HG02588 (cell line): ENCODE results near the gene TIMP2.
"Not testable (repeated sequence)": the region's sequence is repeated elsewhere in the genome, so short reads cannot be mapped to it uniquely, and the experiment has no call there.

Experiments
- ATAC-seq: cut with Tn5 transposase; IDR thresholded peaks from one replicate; pipeline ENCODE4 v1.9.1; 2021; ENCODE audit warnings: mild to moderate bottlenecking, moderate library complexity; ENCODE audit not compliant: unreplicated experiment

Gene TIMP2

DNA sequence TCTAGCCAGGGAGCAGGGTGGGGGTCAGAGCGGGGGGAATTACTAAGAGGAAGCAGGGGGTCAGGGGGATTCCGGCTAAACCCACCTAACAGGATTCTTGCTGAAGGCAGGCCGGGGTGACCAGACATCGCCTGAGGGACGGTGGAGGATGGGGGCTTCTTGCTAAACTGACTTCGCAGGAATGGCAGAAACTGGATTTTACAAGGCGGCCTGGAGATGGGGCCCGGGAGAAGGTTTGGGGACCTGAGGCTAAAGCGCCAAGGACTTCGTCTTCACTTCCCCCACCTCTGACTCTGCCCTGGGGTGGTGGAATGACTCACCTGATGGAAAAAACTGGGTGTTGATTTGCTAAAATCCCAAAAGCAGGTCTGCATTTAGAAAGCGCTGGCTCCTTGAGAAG is 31.1 kb upstream of the TIMP2 start:
- ATAC-seq, result no peak

DNA sequence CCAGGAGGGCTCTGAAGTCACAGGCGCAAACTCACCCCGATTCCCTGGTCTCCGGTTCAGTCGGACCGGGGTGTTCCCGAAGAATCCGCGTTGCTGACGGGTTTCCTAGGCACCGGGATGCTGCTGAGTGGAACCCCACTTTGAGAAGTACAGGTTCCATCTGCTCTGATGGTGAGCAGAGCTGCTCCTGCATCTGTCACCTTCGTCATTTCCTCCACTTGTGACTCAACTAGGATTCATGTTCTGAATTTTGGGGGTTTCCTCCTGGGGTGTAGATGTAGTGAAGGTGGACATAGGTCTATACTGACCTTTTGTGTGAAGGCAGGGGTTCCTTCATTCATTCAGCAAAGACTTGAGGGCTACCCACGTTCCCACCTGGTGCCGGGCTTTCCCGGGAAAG is 29.5 kb upstream of the TIMP2 start:
- no peak for ATAC-seq

- no peak for ATAC-seq
These were observed 28.5 kb upstream of the TIMP2 start for GRCh38 chr17:78953356-78954350.

- no peak for ATAC-seq
These were observed 27.5 kb upstream of the TIMP2 start for GRCh38 chr17:78952706-78953105.

GRCh38 chr17:78951967-78952551 is 26.9 kb upstream of the TIMP2 start:
- ATAC-seq, result no peak

DNA sequence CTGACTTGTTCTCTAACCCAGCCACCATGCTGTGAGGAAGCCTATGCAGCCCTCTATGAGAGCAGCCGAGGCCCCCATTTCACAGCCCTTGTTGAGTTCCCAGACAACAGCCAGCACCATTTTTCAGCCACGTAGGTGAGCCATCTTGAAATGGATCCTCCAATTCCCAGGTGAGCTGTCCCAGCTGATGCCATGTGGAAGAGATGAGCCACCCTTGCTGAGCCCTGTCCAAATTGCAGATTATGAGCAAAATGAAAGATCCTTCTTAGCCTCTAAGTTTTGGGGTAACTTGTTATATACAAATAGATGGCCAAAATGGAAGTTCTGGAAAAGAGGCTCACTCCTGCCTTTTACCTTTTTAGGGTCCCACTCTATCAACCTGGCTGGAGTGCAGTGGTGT is 25.7 kb upstream of the TIMP2 start:
- no peak for ATAC-seq

DNA sequence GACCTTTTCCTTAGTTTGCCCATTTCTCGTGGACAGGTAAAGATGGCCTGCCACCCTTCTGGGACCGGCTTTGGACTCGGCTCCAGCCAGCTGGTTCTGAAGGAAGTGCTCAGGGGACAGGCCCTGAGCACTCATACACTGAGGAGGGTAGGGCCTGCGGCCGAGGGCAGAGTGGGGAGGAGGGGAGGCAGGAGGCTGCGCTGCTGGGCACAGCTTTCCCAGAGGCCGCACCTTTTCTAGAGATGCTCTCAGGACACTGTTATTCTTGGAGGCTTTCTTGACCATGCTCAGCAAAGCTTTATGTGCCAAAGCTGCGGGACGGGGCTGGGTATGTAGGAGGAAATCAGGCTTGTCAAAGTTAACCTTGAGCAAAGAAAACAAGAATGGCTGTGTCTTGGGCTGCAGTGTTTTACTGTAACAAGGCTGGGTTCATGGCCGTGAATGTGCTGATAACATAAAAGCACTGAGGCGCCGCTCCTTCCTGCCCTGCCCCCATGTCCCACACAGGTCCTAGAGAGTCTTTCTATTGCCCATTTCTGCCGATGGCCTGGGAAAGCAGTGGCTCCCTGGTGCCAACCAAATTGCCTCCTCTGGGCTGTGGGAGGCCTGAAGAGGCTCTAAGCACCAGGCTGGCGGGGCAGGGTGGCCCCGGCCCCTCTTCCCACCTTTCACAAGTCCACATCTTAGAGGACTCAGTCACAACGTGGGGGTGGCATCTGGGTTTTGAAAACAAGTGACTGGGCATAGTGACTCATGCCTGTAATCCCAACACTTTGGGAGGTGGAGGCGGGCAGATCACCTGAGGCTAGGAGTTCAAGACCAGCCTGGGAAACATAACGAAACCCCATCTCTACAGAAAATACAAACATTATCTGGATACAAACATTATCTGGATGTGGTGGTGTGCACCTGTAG is 22.3 kb upstream of the TIMP2 start:
- no peak for ATAC-seq

- ATAC-seq, result no peak
These were observed 21.4 kb upstream of the TIMP2 start for GRCh38 chr17:78946631-78947030.

GRCh38 chr17:78946131-78946530 is 20.9 kb upstream of the TIMP2 start:
- no peak for ATAC-seq

GRCh38 chr17:78945455-78945854 is 20.3 kb upstream of the TIMP2 start:
- ATAC-seq, result not testable (repeated sequence)

GRCh38 chr17:78944956-78945355 is 19.8 kb upstream of the TIMP2 start:
- ATAC-seq, result no peak

- no peak for ATAC-seq
These were observed 18.8 kb upstream of the TIMP2 start for GRCh38 chr17:78944026-78944425.

DNA sequence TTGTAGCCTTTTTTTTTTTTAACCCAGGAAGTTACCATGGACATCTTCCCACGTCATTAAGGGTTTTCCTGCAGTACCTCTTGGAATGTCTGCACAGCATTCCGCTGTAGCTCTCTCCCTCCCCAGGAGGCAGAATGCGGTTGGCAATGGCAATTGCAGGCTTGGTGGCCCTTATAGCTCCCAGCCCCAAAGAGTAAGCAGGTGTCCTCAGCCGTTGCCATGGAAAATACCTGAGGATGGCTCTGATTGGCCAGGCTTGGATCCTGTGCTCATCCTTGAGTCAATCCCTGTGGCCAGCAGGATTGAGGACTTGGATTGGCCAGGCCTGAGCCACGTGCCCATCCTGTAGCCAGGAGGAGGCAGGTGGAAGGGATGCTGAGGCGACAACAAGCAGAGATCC is 15.5 kb upstream of the TIMP2 start:
- ATAC-seq, result no peak

GRCh38 chr17:78940258-78940657 is 15.1 kb upstream of the TIMP2 start:
- no peak for ATAC-seq

DNA sequence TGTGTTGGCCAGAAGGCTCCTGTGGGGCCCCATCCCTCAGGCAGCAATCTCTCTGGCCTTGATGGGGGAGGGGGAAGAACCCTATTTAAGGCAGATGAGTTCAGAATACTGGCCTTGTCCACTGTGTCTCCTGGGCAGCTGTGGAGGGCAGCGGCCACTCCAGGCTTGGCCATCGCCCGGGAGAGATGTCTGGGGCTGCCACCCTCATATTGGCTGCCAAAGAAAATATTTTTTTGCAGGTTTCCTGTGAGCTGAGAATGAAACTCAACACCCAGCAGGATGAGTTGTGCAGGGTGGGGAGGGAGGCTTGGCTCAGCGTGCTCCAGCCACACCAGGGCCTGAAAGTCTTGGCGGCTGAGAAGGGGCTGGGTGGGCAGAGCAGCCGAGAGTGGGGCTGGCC is 14.4 kb upstream of the TIMP2 start:
- no peak for ATAC-seq

DNA sequence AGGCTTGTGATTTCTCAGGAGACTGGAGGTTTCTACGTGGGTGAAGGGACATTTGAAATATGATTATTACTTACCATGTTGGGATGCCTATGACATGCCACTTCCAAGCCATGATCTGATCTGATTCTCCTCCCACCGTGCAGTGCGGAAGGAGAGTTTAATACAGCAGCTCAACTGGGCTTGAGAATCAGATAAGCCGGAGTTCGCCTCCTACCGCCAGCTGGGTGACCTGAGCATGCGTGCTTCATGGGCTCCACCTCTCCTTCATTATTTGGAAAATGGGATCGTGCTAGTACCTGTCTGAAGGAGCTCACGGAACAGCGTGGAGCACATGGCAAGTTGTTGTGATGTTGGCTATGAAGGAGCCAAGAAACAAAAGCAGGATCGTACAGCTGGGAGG is 12.4 kb upstream of the TIMP2 start:
- ATAC-seq, result no peak

- ATAC-seq, result no peak
These were observed 10.5 kb upstream of the TIMP2 start for GRCh38 chr17:78935419-78936323.

GRCh38 chr17:78934681-78935418 is 9.7 kb upstream of the TIMP2 start:
- no peak for ATAC-seq

DNA sequence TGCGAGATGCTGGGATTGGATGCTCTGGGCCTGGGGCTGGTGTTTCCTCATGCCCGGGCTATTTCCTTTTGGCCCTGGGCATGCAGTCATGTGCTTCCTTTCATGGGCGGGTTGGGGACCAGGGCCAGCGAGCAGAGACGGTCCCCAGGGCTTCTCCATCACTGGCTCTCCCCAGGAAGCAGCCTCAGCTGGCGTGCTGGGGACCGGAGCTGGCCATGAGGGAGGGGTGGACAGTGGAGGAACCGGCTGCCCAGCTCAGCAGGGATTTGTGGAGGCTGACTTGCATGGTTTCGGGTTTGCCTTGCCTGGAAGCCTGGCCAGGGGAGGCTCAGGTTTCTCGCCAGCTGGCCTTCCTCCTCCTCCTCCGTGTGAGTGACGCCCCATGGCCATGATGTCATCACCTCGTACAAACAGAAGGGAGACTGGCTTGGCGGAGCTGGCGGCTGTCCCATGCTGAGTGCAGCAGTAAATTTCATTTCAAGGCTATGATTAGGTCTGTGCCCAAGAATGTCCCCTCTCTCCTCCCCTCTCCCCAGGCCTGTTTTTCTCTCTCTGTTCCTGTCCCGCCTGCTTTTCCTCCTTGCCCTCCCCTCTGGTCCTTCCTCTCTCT is 8.9 kb upstream of the TIMP2 start:
- no peak for ATAC-seq
